Right atrium auricular region (tissue), 2 donors: Measurements from ENCODE around the gene TFEB. TPM values are rescaled to one million over a fixed set of nuclear protein-coding genes. Genes with fewer than 3 reads are reported as not detected.

ENCODE experiments used
- DNase-seq: peaks from one replicate; pipeline ENCODE4 v3.0.0-alpha.2; 2019; ENCODE audit warnings: low spot score
- H3K27ac ChIP-seq, 2 donors: fragments of 200-600 bp; sonication (generic); 1 replicate in 1 of 2; 2 replicates in 1 of 2; pipeline ENCODE4 v1.5.1; 2016 to 2019
- H3K27me3 ChIP-seq, 2 donors: fragments of 200-600 bp; sonication (generic); one replicate each; pipeline versions ENCODE4 v1.5.1 to v1.6.0; 2017 to 2019
- H3K36me3 ChIP-seq: fragments of 200-600 bp; sonication (generic); one replicate; pipeline ENCODE4 v1.5.1; 2016
- H3K4me1 ChIP-seq, 2 donors: fragments of 200-600 bp; sonication (generic); one replicate each; pipeline versions ENCODE4 v1.5.1 to v1.6.0; 2017 to 2019
- H3K4me3 ChIP-seq, 2 donors: fragments of 200-600 bp; sonication (generic); 1 replicate in 1 of 2; 2 replicates in 1 of 2; pipeline ENCODE4 v1.5.1; 2017 to 2019; ENCODE audit warnings: mild to moderate bottlenecking in 1 of 2, moderate library complexity in 1 of 2
- H3K9me3 ChIP-seq, 2 donors: fragments of 200-600 bp; sonication (generic); one replicate each; pipeline ENCODE4 v1.5.1; 2019
- CTCF ChIP-seq, 2 donors: fragments of 200-600 bp; sonication (generic); IDR thresholded peaks; one replicate each; pipeline ENCODE4 v1.5.1; 2019; ENCODE audit warnings: antibody characterized with exemption in 2 of 2
- total RNA-seq, 2 donors: library from RNA; depleted of rRNA; stranded (reverse); fragments of >200 nt; gene quantifications; one replicate each; pipeline ENCODE4 v1.1.0, GENCODE V29; 2016

The TFEB gene
- total RNA-seq, 2 donors from 2014 or later = 31.5 to 35.8 TPM

- TF ChIP-seq CTCF (IDR thresholded peaks at IDR 0.05) = no peak
- peaks cover 0 to 22% of the 10 kb centered on the region in 2 donors for H3K4me1 ChIP-seq
- H3K27me3 ChIP-seq = peaks cover 4 to 8% of the 10 kb centered on the region in 2 donors
- no peak for DNase-seq
- H3K9me3 ChIP-seq = no peaks in the 10 kb centered on the region
- no peak overlapping the region for H3K27ac ChIP-seq
- no peaks in the 10 kb centered on the region for H3K36me3 ChIP-seq
- H3K4me3 ChIP-seq = no peak overlapping the region
Measured at GRCh38 chr6:41642090-41642959, 93.1 kb downstream of the TFEB start.

- TF ChIP-seq CTCF (IDR thresholded peaks at IDR 0.05) = no peak
- H3K9me3 ChIP-seq = no peaks in the 10 kb centered on the region
- H3K4me1 ChIP-seq = peaks cover 0 to 30% of the 10 kb centered on the region in 2 donors
- peaks cover 4 to 8% of the 10 kb centered on the region in 2 donors for H3K27me3 ChIP-seq
- DNase-seq = no peak
- no peaks in the 10 kb centered on the region for H3K36me3 ChIP-seq
- H3K27ac ChIP-seq = no peak overlapping the region
- H3K4me3 ChIP-seq = no peak overlapping the region
Measured at GRCh38 chr6:41641352-41641925, 94.0 kb downstream of the TFEB start.

GRCh38 chr6:41640426-41640825 is 95.0 kb downstream of the TFEB start:
- peaks cover 0 to 30% of the 10 kb centered on the region in 2 donors for H3K4me1 ChIP-seq
- H3K9me3 ChIP-seq = no peaks in the 10 kb centered on the region
- H3K27ac ChIP-seq = no peak overlapping the region
- no peak for TF ChIP-seq CTCF (IDR thresholded peaks at IDR 0.05)
- no peak overlapping the region for H3K4me3 ChIP-seq
- peaks cover 4 to 8% of the 10 kb centered on the region in 2 donors for H3K27me3 ChIP-seq
- DNase-seq = no peak
- no peaks in the 10 kb centered on the region for H3K36me3 ChIP-seq

- peaks cover 4 to 8% of the 10 kb centered on the region in 2 donors for H3K27me3 ChIP-seq
Measured at GRCh38 chr6:41639809-41640371, 95.5 kb downstream of the TFEB start.

More at GRCh38 chr6:41639809-41640371, 95.5 kb downstream of the TFEB start:
- DNase-seq = no peak
- Histone ChIP-seq H3K9me3 (no peaks in the 10 kb centered on the region), H3K4me3 (no peak overlapping the region), H3K27ac (no peak overlapping the region), H3K4me1 (peaks cover 0 to 30% of the 10 kb centered on the region in 2 donors), H3K36me3 (no peaks in the 10 kb centered on the region)
- no peak for TF ChIP-seq CTCF (IDR thresholded peaks at IDR 0.05)
